ENCODE measurements around the gene MYCBPAP.

The MYCBPAP gene

DNA sequence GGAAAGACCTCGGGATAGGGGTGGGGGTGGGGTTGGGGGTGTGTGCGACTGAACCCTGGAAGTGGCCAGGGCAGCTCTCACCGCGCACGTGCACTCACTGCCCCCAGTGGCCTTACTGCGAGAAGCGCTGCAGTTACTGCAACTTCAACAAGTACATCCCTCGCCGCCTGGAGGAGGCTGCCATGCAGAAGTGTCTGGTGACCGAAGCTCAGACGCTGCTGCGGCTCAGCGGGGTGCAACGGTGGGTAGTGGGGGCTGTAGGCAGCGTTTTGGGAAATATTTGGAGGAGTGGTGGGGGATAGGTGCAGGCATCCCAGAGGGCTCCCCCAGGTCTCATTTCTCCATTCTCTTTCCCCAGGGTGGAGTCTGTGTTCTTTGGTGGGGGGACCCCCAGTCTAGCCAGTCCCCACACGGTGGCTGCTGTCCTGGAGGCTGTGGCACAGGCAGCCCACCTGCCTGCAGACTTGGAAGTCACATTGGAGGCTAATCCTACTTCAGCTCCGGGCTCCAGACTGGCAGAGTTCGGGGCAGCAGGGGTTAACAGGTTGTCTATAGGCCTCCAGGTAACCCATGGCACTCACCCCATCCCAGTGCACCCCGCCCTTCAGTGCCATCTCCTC, 28.6 kb upstream of the MYCBPAP start:
- TF ChIP-seq, protein P1, sequence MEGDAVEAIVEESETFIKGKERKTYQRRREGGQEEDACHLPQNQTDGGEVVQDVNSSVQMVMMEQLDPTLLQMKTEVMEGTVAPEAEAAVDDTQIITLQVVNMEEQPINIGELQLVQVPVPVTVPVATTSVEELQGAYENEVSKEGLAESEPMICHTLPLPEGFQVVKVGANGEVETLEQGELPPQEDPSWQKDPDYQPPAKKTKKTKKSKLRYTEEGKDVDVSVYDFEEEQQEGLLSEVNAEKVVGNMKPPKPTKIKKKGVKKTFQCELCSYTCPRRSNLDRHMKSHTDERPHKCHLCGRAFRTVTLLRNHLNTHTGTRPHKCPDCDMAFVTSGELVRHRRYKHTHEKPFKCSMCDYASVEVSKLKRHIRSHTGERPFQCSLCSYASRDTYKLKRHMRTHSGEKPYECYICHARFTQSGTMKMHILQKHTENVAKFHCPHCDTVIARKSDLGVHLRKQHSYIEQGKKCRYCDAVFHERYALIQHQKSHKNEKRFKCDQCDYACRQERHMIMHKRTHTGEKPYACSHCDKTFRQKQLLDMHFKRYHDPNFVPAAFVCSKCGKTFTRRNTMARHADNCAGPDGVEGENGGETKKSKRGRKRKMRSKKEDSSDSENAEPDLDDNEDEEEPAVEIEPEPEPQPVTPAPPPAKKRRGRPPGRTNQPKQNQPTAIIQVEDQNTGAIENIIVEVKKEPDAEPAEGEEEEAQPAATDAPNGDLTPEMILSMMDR (IDR thresholded peaks at IDR 0.05; ENCODE audit: borderline replicate concordance, insufficient read depth, low read depth, low read length) = peak; percentile 76
- peak overlapping the region; percentile 71 for H3K4me3 ChIP-seq (ENCODE audit: low read depth, low read length)

DNA sequence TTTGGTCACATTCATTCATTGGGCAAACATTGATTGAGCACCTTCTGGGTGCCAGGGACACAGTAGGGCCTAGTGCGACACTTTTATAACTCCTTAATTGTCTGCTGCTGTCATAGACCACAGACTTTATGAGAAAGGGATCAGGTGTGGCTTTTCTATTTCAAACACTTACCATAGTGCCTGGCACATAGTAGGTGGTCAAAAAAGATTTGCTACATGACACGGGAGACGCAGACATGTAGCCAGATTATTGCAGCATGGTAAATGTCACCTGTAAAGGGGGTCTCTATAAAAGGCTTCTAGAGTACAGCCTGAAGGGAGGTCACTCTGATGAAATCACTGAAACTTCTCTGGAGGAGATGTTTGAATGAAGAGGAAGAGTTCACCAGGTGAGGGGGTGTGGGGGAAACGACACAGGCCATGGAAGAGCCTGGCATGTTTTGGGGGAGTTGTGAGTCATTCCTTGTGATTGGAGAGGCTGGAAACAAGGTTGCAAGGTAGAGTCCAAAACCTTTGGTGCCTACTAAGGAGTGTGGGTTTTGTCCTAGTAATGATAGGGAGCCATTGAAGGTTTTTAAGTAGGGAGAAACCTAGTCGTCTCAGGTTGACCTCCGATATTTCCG, 28.0 kb upstream of the MYCBPAP start:
- no peak overlapping the region for H3K4me3 ChIP-seq (ENCODE audit: low read depth, low read length)
- TF ChIP-seq, protein P1 (IDR thresholded peaks at IDR 0.05; ENCODE audit: borderline replicate concordance, insufficient read depth, low read depth, low read length) = no peak

DNA sequence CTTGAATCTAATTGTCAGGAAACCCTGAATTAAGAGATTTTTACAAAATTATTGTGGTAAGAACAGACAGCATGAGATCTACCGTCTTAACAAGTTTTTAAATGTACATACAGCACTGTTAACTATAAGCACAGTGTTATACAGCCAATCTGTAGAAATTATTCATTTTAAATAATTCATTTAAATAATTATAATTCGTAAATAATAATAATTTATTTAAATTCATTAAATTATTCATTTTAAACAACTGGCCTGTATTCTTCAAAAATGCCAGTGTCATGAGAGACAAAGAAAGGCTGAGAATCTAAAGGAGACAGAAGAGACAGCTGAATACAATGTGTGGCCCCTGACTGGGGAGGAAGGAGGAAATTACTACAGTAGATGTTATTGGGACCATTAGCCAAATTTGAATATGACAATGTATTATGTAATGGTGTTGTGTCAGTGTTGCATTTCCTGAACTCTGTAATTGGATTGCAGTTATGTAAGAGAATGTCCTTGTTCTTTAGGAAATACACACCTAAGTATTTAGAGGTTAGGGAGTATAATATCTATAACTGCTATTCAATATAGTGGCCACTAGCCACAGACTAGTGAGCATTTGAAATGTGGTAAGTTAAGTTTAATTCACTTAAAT, 27.3 kb upstream of the MYCBPAP start:
- H3K4me3 ChIP-seq (ENCODE audit: low read depth, low read length) = no peak overlapping the region
- TF ChIP-seq, protein P1 (IDR thresholded peaks at IDR 0.05; ENCODE audit: borderline replicate concordance, insufficient read depth, low read depth, low read length) = no peak

DNA sequence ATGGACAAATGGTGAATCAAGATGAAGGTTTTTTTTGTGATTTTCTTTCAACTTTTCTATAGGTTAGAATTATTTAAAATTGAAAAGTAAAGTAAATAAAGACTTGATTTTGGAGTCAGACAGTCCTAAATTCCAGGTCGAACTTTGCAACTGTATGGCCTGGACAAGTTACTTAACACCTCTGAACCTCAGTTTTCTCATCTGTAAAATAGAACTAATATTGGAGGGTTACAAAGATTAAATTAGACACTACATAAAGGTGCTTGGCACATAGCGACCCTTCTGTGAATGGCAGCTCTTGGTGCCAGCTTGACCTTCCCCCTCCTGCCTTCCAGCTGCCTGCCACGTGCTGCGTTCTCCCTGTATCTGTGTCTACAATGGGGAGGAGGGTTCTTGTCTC, 26.6 kb upstream of the MYCBPAP start:
- no peak overlapping the region for H3K4me3 ChIP-seq (ENCODE audit: low read depth, low read length)
- TF ChIP-seq, protein P1 (IDR thresholded peaks at IDR 0.05; ENCODE audit: borderline replicate concordance, insufficient read depth, low read depth, low read length) = no peak

DNA sequence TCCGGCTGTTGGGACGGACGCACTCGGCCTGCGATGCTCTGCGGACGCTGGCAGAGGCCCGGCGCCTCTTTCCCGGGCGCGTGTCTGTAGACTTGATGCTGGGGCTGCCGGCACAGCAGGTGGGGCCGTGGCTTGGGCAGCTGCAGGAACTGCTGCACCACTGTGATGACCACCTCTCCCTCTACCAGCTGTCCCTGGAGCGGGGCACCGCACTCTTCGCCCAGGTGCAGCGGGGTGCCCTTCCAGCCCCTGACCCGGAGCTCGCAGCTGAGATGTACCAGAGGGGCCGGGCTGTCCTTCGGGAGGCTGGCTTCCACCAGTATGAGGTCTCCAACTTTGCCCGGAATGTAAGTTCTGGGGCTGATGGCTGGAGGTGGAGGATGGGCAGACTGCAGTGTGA, 26.1 kb upstream of the MYCBPAP start:
- TF ChIP-seq, protein P1 (IDR thresholded peaks at IDR 0.05; ENCODE audit: borderline replicate concordance, insufficient read depth, low read depth, low read length) = no peak
- H3K4me3 ChIP-seq (ENCODE audit: low read depth, low read length) = no peak overlapping the region

DNA sequence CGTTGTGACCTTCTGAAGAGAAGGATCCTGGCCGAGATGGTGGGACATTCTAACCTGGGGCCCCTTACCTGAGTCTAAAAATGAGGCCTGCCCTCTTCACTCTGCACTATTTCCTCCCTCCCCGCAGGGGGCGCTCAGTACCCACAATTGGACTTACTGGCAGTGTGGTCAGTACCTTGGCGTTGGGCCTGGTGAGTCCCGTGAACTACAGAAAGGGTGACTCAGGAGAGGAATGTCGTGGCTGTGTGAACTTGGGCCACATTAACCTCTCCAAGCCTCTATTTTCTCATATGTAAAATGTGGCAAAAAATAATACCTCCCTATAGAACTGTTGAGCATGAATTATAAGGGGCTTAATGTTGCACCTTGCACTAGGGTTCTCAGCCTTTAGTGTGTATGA, 25.7 kb upstream of the MYCBPAP start:
- no peak overlapping the region for H3K4me3 ChIP-seq (ENCODE audit: low read depth, low read length)
- TF ChIP-seq, protein P1 (IDR thresholded peaks at IDR 0.05; ENCODE audit: borderline replicate concordance, insufficient read depth, low read depth, low read length) = peak; percentile 85

DNA sequence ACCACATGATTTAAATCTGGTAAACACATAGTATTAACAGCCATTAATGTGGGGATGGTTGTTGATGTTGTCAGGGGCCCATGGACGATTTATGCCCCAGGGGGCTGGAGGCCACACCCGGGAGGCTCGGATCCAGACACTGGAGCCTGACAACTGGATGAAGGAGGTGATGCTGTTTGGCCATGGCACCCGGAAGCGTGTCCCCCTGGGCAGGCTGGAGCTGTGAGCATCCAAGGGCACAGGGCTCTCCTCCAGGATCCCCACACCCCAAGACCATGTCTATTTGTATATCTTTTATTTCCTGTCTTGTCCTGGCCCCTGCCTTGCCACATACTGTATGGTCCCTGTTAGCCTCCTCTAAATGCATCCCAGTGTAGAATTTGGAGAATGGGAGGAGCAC, 25.0 kb upstream of the MYCBPAP start:
- TF ChIP-seq, protein P1 (IDR thresholded peaks at IDR 0.05; ENCODE audit: borderline replicate concordance, insufficient read depth, low read depth, low read length) = no peak
- H3K4me3 ChIP-seq (ENCODE audit: low read depth, low read length) = no peak overlapping the region

Data from GM12875 (cell line).